H1 (cell line): ENCODE measurements around the gene TBC1D32. TPM values are rescaled to one million over a fixed set of nuclear protein-coding genes. Genes with fewer than 3 reads are reported as not detected.

Experiments
- HDAC2 ChIP-seq, 2 experiments: fragments of 300-600 bp in 1 of 2; sonication (generic) in 1 of 2; IDR thresholded peaks; 2 replicates each; pipeline ENCODE4 v1.6.1; 2011 to 2012; ENCODE audit warnings: low read depth in 2 of 2, low read length in 2 of 2, mild to moderate bottlenecking in 2 of 2, moderate library complexity in 2 of 2, borderline replicate concordance in 1 of 2, inconsistent platforms in 1 of 2
- KDM1A ChIP-seq: fragments of 200-600, 300-600 bp; sonication (generic); IDR thresholded peaks from 2 replicates; pipeline ENCODE4 v1.7.1; 2016; ENCODE audit warnings: mild to moderate bottlenecking, low read length, borderline replicate concordance
- MAX ChIP-seq: IDR thresholded peaks from 2 replicates; pipeline ENCODE4 v1.6.1; 2012; ENCODE audit warnings: inconsistent platforms
- NANOG ChIP-seq: IDR thresholded peaks from 2 replicates; pipeline ENCODE4 v1.6.1; 2011; ENCODE audit warnings: low read length, low read depth, mild to moderate bottlenecking, inconsistent platforms; ENCODE audit not compliant: insufficient read depth, poor library complexity, severe bottlenecking
- POU5F1 ChIP-seq: IDR thresholded peaks from 2 replicates; pipeline ENCODE4 v1.6.1; 2011; ENCODE audit warnings: low read depth, mild to moderate bottlenecking, low read length, moderate library complexity
- RBBP5 ChIP-seq: IDR thresholded peaks from 2 replicates; pipeline ENCODE4 v1.7.1; 2012; ENCODE audit warnings: low read depth, mild to moderate bottlenecking, inconsistent platforms, low read length, moderate library complexity, borderline replicate concordance
- SIN3A ChIP-seq, 2 experiments: IDR thresholded peaks in 1 of 2; conservative IDR thresholded peaks in 1 of 2; 2 replicates each; pipeline ENCODE4 v1.6.1; 2011 to 2012; ENCODE audit warnings: low read length in 2 of 2, improper control_type of control experiment in 1 of 2, low read depth in 1 of 2, mild to moderate bottlenecking in 1 of 2
- SIRT6 ChIP-seq: IDR thresholded peaks from one replicate; pipeline ENCODE4 v1.7.1; 2012; ENCODE audit warnings: low read length, inconsistent platforms
- TEAD4 ChIP-seq: IDR thresholded peaks from 2 replicates; pipeline ENCODE4 v1.6.1; 2012; ENCODE audit warnings: low read depth, low read length, inconsistent platforms, mixed read lengths
- YY1 ChIP-seq: IDR thresholded peaks from 2 replicates; pipeline ENCODE4 v1.6.1; 2011; ENCODE audit warnings: low read depth, mild to moderate bottlenecking, low read length
- polyA plus RNA-seq, 7 experiments: library from polyadenylated mRNA; depleted of rRNA in 3 of 7; stranded (reverse) in 5 of 7; unstranded in 2 of 7; fragments of >200 nt in 5 of 7; fragments of 200-250 nt in 2 of 7; gene quantifications; 1 replicate in 5 of 7; 2 replicates in 1 of 7; 4 replicates in 1 of 7; pipeline versions ENCODE4 v1.2.1 to v1.2.3, GENCODE V29; 2011 to 2013; ENCODE audit warnings: missing spikeins in 2 of 7, mixed read lengths in 2 of 7
- total RNA-seq: library from RNA; stranded (reverse); fragmentation: NEBNext Ultra II Directional; extraction: Animal tissue kit (Norgen Biotek cat#: 25700); gene quantifications from 2 replicates; pipeline ENCODE4 v1.2.1, GENCODE V29; 2021

TBC1D32 gene
- total and polyA plus RNA-seq, 2 of the 8 experiments (the other 6 are each of a cell fraction or from before 2014, with no cell fraction given), result 5.3 to 7.1 TPM

- TF ChIP-seq MAX (peak; percentile 92), HDAC2 (IDR thresholded peaks at IDR 0.05; ENCODE audit: borderline replicate concordance in 1 of 2, low read depth in 2 of 2, low read length in 2 of 2) (peak in 1 of 2 experiments; percentile 76; a peak in 1 of 4 replicates), TEAD4 (no peak; the same call in 1 of the 2 replicates), RBBP5 (peak; percentile 99), NANOG (no peak), KDM1A (0 out of 2 replicates have a peak, but pooled peaks have one; percentile 12), POU5F1 (no peak), YY1 (no peak), SIN3A (conservative IDR thresholded peaks at IDR 0.05 in 1 of 2, IDR thresholded peaks at IDR 0.05 in 1 of 2; ENCODE audit: low read depth in 1 of 2, low read length in 2 of 2) (peak; percentile 83 to 84; a peak in 1 of 4 replicates), SIRT6 (no peak)
These were observed at the start of gene TBC1D32 (continued) for GRCh38 chr6:121334299-121335086.
